ENCODE data around the gene LARGE2. TPM values are rescaled to one million over a fixed set of nuclear protein-coding genes. Genes with fewer than 3 reads are reported as not detected.

LARGE2 gene
- total and polyA plus RNA-seq, 2 experiments from 2014 or later = 89.8 to 107 TPM

DNA sequence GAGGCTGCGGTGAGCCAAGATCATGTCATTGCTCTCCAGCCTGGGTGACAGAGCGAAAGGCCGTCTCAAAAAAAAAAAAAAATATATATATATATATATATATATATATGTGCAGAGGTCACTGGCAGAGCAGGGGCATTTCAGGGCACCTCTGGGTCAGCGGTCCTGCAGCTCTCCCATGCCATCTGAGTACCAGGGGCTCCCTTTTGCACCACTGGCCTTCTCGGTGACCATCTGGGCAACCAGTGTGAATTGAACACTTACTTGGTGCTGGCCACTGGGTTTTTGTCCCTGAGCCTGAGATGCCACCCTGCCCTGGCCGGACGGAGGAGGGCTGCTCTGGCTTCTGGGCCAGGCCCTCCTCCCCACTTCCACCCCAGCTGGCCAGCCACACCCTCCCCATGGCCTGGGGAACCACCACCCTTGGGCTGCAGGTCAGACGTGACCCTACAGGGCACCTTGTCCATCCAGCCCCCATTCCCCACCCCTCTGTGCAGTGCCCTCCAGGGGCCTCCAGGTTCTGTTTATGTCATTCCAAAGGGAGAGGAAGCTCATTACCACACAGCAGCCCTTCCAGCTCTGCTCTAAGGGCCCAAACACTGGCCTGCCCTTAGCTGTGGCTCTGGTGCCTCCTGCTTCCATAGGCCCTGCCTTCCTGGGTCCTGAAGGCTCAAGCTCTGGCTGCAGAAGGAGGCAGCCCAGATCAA lies 26.8 kb upstream of the LARGE2 start:
- peak overlapping the region; percentile 74 for H3K4me2 ChIP-seq
- no peaks in the 10 kb centered on the region for H3K79me2 ChIP-seq (replicated peaks; ENCODE audit: insufficient read depth)
- ATAC-seq (no peak), DNase-seq (ENCODE audit: low spot score) (no peak)
- peaks cover 40% of the 10 kb centered on the region for H3K4me1 Mint-ChIP-seq
- H3F3A ChIP-seq (replicated peaks; ENCODE audit: low read depth) = 0 out of 2 replicates have a peak, but pooled peaks cover 5% of the 10 kb centered on the region
- TF ChIP-seq POLR2AphosphoS5 (IDR thresholded peaks at IDR 0.05; ENCODE audit: low read depth) (no peak), JUNB (IDR thresholded peaks at IDR 0.05; ENCODE audit: unreplicated experiment) (no peak), STAT1 (IDR thresholded peaks at IDR 0.05; ENCODE audit: unreplicated experiment) (no peak), ZNF114 (CRISPR knock-in tag; IDR thresholded peaks at IDR 0.05) (no peak), ZNF331 (CRISPR knock-in tag; IDR thresholded peaks at IDR 0.05; ENCODE audit: low read depth) (no peak), EZH2phosphoT487 (IDR thresholded peaks at IDR 0.05; ENCODE audit: unreplicated experiment) (no peak)
- TF ChIP-seq, protein P1, sequence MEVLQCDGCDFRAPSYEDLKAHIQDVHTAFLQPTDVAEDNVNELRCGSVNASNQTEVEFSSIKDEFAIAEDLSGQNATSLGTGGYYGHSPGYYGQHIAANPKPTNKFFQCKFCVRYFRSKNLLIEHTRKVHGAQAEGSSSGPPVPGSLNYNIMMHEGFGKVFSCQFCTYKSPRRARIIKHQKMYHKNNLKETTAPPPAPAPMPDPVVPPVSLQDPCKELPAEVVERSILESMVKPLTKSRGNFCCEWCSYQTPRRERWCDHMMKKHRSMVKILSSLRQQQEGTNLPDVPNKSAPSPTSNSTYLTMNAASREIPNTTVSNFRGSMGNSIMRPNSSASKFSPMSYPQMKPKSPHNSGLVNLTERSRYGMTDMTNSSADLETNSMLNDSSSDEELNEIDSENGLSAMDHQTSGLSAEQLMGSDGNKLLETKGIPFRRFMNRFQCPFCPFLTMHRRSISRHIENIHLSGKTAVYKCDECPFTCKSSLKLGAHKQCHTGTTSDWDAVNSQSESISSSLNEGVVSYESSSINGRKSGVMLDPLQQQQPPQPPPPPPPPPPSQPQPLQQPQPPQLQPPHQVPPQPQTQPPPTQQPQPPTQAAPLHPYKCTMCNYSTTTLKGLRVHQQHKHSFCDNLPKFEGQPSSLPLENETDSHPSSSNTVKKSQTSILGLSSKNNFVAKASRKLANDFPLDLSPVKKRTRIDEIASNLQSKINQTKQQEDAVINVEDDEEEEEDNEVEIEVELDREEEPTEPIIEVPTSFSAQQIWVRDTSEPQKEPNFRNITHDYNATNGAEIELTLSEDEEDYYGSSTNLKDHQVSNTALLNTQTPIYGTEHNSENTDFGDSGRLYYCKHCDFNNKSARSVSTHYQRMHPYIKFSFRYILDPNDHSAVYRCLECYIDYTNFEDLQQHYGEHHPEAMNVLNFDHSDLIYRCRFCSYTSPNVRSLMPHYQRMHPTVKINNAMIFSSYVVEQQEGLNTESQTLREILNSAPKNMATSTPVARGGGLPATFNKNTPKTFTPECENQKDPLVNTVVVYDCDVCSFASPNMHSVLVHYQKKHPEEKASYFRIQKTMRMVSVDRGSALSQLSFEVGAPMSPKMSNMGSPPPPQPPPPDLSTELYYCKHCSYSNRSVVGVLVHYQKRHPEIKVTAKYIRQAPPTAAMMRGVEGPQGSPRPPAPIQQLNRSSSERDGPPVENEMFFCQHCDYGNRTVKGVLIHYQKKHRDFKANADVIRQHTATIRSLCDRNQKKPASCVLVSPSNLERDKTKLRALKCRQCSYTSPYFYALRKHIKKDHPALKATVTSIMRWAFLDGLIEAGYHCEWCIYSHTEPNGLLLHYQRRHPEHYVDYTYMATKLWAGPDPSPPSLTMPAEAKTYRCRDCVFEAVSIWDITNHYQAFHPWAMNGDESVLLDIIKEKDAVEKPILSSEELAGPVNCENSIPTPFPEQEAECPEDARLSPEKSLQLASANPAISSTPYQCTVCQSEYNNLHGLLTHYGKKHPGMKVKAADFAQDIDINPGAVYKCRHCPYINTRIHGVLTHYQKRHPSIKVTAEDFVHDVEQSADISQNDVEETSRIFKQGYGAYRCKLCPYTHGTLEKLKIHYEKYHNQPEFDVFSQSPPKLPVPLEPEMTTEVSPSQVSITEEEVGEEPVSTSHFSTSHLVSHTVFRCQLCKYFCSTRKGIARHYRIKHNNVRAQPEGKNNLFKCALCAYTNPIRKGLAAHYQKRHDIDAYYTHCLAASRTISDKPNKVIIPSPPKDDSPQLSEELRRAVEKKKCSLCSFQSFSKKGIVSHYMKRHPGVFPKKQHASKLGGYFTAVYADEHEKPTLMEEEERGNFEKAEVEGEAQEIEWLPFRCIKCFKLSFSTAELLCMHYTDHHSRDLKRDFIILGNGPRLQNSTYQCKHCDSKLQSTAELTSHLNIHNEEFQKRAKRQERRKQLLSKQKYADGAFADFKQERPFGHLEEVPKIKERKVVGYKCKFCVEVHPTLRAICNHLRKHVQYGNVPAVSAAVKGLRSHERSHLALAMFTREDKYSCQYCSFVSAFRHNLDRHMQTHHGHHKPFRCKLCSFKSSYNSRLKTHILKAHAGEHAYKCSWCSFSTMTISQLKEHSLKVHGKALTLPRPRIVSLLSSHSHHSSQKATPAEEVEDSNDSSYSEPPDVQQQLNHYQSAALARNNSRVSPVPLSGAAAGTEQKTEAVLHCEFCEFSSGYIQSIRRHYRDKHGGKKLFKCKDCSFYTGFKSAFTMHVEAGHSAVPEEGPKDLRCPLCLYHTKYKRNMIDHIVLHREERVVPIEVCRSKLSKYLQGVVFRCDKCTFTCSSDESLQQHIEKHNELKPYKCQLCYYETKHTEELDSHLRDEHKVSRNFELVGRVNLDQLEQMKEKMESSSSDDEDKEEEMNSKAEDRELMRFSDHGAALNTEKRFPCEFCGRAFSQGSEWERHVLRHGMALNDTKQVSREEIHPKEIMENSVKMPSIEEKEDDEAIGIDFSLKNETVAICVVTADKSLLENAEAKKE (CRISPR knock-in tag; IDR thresholded peaks at IDR 0.05) = no peak
- TF ChIP-seq, protein P2, sequence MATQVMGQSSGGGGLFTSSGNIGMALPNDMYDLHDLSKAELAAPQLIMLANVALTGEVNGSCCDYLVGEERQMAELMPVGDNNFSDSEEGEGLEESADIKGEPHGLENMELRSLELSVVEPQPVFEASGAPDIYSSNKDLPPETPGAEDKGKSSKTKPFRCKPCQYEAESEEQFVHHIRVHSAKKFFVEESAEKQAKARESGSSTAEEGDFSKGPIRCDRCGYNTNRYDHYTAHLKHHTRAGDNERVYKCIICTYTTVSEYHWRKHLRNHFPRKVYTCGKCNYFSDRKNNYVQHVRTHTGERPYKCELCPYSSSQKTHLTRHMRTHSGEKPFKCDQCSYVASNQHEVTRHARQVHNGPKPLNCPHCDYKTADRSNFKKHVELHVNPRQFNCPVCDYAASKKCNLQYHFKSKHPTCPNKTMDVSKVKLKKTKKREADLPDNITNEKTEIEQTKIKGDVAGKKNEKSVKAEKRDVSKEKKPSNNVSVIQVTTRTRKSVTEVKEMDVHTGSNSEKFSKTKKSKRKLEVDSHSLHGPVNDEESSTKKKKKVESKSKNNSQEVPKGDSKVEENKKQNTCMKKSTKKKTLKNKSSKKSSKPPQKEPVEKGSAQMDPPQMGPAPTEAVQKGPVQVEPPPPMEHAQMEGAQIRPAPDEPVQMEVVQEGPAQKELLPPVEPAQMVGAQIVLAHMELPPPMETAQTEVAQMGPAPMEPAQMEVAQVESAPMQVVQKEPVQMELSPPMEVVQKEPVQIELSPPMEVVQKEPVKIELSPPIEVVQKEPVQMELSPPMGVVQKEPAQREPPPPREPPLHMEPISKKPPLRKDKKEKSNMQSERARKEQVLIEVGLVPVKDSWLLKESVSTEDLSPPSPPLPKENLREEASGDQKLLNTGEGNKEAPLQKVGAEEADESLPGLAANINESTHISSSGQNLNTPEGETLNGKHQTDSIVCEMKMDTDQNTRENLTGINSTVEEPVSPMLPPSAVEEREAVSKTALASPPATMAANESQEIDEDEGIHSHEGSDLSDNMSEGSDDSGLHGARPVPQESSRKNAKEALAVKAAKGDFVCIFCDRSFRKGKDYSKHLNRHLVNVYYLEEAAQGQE (IDR thresholded peaks at IDR 0.05; ENCODE audit: unreplicated experiment) = no peak
- TF ChIP-seq, protein P3, sequence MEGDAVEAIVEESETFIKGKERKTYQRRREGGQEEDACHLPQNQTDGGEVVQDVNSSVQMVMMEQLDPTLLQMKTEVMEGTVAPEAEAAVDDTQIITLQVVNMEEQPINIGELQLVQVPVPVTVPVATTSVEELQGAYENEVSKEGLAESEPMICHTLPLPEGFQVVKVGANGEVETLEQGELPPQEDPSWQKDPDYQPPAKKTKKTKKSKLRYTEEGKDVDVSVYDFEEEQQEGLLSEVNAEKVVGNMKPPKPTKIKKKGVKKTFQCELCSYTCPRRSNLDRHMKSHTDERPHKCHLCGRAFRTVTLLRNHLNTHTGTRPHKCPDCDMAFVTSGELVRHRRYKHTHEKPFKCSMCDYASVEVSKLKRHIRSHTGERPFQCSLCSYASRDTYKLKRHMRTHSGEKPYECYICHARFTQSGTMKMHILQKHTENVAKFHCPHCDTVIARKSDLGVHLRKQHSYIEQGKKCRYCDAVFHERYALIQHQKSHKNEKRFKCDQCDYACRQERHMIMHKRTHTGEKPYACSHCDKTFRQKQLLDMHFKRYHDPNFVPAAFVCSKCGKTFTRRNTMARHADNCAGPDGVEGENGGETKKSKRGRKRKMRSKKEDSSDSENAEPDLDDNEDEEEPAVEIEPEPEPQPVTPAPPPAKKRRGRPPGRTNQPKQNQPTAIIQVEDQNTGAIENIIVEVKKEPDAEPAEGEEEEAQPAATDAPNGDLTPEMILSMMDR (conservative IDR thresholded peaks at IDR 0.05; ENCODE audit: low read depth in 2 of 2) = no peak
- TF ChIP-seq, protein P4, sequence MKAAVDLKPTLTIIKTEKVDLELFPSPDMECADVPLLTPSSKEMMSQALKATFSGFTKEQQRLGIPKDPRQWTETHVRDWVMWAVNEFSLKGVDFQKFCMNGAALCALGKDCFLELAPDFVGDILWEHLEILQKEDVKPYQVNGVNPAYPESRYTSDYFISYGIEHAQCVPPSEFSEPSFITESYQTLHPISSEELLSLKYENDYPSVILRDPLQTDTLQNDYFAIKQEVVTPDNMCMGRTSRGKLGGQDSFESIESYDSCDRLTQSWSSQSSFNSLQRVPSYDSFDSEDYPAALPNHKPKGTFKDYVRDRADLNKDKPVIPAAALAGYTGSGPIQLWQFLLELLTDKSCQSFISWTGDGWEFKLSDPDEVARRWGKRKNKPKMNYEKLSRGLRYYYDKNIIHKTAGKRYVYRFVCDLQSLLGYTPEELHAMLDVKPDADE (IDR thresholded peaks at IDR 0.05) = no peak
- H3K4me1 ChIP-seq (ENCODE audit: insufficient read depth) = peaks cover 27% of the 10 kb centered on the region
- H3K27me3 Mint-ChIP-seq (ENCODE audit: insufficient read depth, low read depth, poor library complexity) = peaks cover 13% of the 10 kb centered on the region
- H3K36me3 ChIP-seq (ENCODE audit: insufficient read depth) = no peaks in the 10 kb centered on the region
- H3K4me3 ChIP-seq = peak overlapping the region; percentile 37
- H3K36me3 Mint-ChIP-seq (ENCODE audit: low read depth) = no peaks in the 10 kb centered on the region; the same call in 2 of the 3 replicates
- H3K27ac Mint-ChIP-seq = no peak overlapping the region
- H2AFZ ChIP-seq = no peak overlapping the region
- H3K4me3 Mint-ChIP-seq = no peak overlapping the region
- no peaks in the 10 kb centered on the region for H3K9me3 Mint-ChIP-seq
- peaks cover 2% of the 10 kb centered on the region; the same call in 1 of the 2 replicates for H3K27me3 ChIP-seq (ENCODE audit: insufficient read depth)
- no peaks in the 10 kb centered on the region for H3K9me2 ChIP-seq (ENCODE audit: insufficient read depth)
- no peak overlapping the region for H3K27ac ChIP-seq (ENCODE audit: low read depth)
- H4K20me1 ChIP-seq (replicated peaks; ENCODE audit: insufficient read depth) = peaks cover 9% of the 10 kb centered on the region
